Keratinocyte (primary cell): Measurements from ENCODE around the gene GPR137B. TPM values are rescaled to one million over a fixed set of nuclear protein-coding genes. Genes with fewer than 3 reads are reported as not detected.

Experiments used
- DNase-seq: peaks from one replicate; pipeline ENCODE4 v3.0.0-alpha.2; 2011; ENCODE audit warnings: low read depth, missing footprints, low spot score
- FAIRE-seq: peaks from 2 replicates; lab custom pipeline; 2011; peaks lifted over from hg19 to GRCh38; lab: Jason Lieb, UNC
- H2AFZ ChIP-seq: 2 replicates; pipeline ENCODE4 v1.6.0; 2012; ENCODE audit warnings: low read length, control low read depth, inconsistent platforms; ENCODE audit not compliant: control insufficient read depth
- H3K27ac ChIP-seq: 2 replicates; pipeline ENCODE4 v1.5.1; 2011; ENCODE audit warnings: low read length; ENCODE audit not compliant: control insufficient read depth, insufficient read depth
- H3K27me3 ChIP-seq: 3 replicates; pipeline ENCODE4 v1.6.0; 2011; ENCODE audit warnings: low read length; ENCODE audit not compliant: control insufficient read depth, insufficient read depth; ENCODE audit errors: extremely low read depth
- H3K36me3 ChIP-seq, 2 experiments: 2 replicates in 1 of 2; 3 replicates in 1 of 2; pipeline ENCODE4 v1.5.1; 2011; ENCODE audit warnings: low read length in 2 of 2, mild to moderate bottlenecking in 1 of 2; ENCODE audit not compliant: control insufficient read depth in 2 of 2, insufficient read depth in 2 of 2; ENCODE audit errors: extremely low read depth in 1 of 2
- H3K4me1 ChIP-seq: 3 replicates; pipeline ENCODE4 v1.5.1; 2011; ENCODE audit warnings: low read length; ENCODE audit not compliant: control insufficient read depth, insufficient read depth; ENCODE audit errors: extremely low read depth
- H3K4me2 ChIP-seq: 3 replicates; pipeline ENCODE4 v1.6.0; 2011; ENCODE audit warnings: low read depth, low read length; ENCODE audit not compliant: control insufficient read depth, insufficient read depth; ENCODE audit errors: extremely low read depth
- H3K4me3 ChIP-seq, 3 experiments: fragments of 200-600 bp in 1 of 3; sonication (generic) in 1 of 3; 2 replicates in 2 of 3; 3 replicates in 1 of 3; pipeline ENCODE4 v1.5.1; 2011 to 2016; ENCODE audit warnings: low read length in 3 of 3, mild to moderate bottlenecking in 3 of 3, control low read depth in 2 of 3, inconsistent platforms in 1 of 3, low read depth in 1 of 3, mixed read lengths in 1 of 3, mixed run types in 1 of 3, moderate library complexity in 1 of 3; ENCODE audit not compliant: control insufficient read depth in 2 of 3, insufficient read depth in 2 of 3; ENCODE audit errors: extremely low read depth in 1 of 3
- H3K79me2 ChIP-seq: 2 replicates; pipeline ENCODE4 v1.6.0; 2012; ENCODE audit warnings: low read length; ENCODE audit not compliant: control insufficient read depth, insufficient read depth
- H3K9ac ChIP-seq: 3 replicates; pipeline ENCODE4 v1.6.0; 2011; ENCODE audit warnings: low read length; ENCODE audit not compliant: control insufficient read depth, insufficient read depth; ENCODE audit errors: extremely low read depth
- H3K9me1 ChIP-seq: 3 replicates; pipeline ENCODE4 v1.6.0; 2011; ENCODE audit warnings: low read length; ENCODE audit not compliant: control insufficient read depth, insufficient read depth; ENCODE audit errors: extremely low read depth
- H3K9me3 ChIP-seq: 2 replicates; pipeline ENCODE4 v1.5.1; 2012; ENCODE audit warnings: low read depth, low read length; ENCODE audit not compliant: control insufficient read depth
- H4K20me1 ChIP-seq: 3 replicates; pipeline ENCODE4 v1.6.0; 2011; ENCODE audit warnings: low read length; ENCODE audit not compliant: control insufficient read depth, insufficient read depth; ENCODE audit errors: extremely low read depth
- CTCF ChIP-seq, 3 experiments: IDR thresholded peaks in 1 of 3; conservative IDR thresholded peaks in 1 of 3; optimal IDR thresholded peaks in 1 of 3; 2 replicates in 2 of 3; 3 replicates in 1 of 3; pipeline versions ENCODE3 to v1.5.1; 2011; ENCODE audit warnings: low read length in 3 of 3, mild to moderate bottlenecking in 3 of 3, moderate library complexity in 2 of 3, control low read depth in 1 of 3, inconsistent platforms in 1 of 3; ENCODE audit not compliant: insufficient read depth in 2 of 3; ENCODE audit errors: extremely low read depth in 1 of 3
- EZH2 ChIP-seq: IDR thresholded peaks from one replicate; pipeline ENCODE4 v1.6.1; 2012; ENCODE audit warnings: inconsistent platforms, mild to moderate bottlenecking, low read length, moderate library complexity
- dilution Hi-C: fragments of 300-500 bp; cut with MboI; formaldehyde crosslinking; loops from one replicate; pipeline ENCODE4 v1.7.0; 2020; ENCODE audit warnings: low sequenced_read_pairs; ENCODE audit not compliant: extremely low pct_ligation_motif_present
- polyA plus RNA-seq, 5 experiments: library from polyadenylated mRNA; depleted of rRNA in 3 of 5; stranded (reverse) in 3 of 5; stranded (forward) in 1 of 5; unstranded in 1 of 5; fragments of >200 nt; gene quantifications; 1 replicate in 1 of 5; 2 replicates in 3 of 5; 3 replicates in 1 of 5; pipeline versions ENCODE4 v1.2.1 to v1.2.3, GENCODE V29; 2011 to 2012; ENCODE audit warnings: missing spikeins in 2 of 5, low read depth in 1 of 5, low replicate concordance in 1 of 5

The GPR137B gene
- polyA plus RNA-seq, 1 donor (not counting 4 experiments of a cell fraction or from before 2014, with no cell fraction given) = 7.1 TPM

GRCh38 chr1:236149003-236149595 is 6.8 kb downstream of the GPR137B start:
- H3K4me3 ChIP-seq = no peak overlapping the region
- H3K79me2 ChIP-seq = peaks cover 5% of the 10 kb centered on the region
- no peaks in the 10 kb centered on the region for H3K36me3 ChIP-seq
- H3K9ac ChIP-seq = no peak overlapping the region
- H4K20me1 ChIP-seq = no peaks in the 10 kb centered on the region
- no peaks in the 10 kb centered on the region for H3K9me3 ChIP-seq
- peaks cover 2% of the 10 kb centered on the region for H3K4me1 ChIP-seq
- TF ChIP-seq CTCF (optimal IDR thresholded peaks at IDR 0.05 in 1 of 3, IDR thresholded peaks at IDR 0.05 in 1 of 3, conservative IDR thresholded peaks at IDR 0.05 in 1 of 3; ENCODE audit: extremely low read depth in 1 of 3, insufficient read depth in 2 of 3, low read length in 3 of 3) = no peak
- no peak for TF ChIP-seq EZH2
- no peak overlapping the region for H2AFZ ChIP-seq
- no peaks in the 10 kb centered on the region for H3K27me3 ChIP-seq
- FAIRE-seq (no peak), DNase-seq (no peak)
- H3K4me2 ChIP-seq = no peak overlapping the region
- dilution Hi-C loops = no loop called here
- no peaks in the 10 kb centered on the region for H3K9me1 ChIP-seq
- H3K27ac ChIP-seq = no peak overlapping the region

DNA sequence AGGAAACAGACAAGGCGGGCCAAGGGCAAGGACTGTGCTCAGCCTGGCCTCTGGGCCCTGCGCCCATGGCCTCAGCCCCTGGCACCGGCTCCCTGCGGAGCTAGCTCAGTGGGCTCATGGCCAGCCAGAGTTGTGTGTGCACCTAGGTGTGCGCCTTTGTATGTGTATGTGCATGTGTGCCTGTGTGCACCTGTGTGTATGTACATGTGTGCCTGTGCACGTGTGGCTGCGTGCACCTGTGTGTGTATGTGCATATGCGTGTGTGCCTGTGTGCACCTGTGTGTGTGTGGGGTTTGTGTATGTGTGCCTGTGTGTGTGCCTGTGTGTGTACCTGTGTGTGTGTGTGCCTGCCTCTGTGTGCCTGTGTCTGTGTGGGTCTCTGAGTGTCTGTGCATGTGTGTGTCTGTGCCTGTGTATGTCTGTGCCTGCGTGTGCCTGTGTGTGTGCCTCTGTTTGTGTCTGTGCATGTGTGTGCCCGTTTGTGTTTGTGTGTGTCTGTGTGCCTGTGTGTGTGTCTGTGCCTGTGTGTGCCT is 7.4 kb downstream of the GPR137B start:
- no peak overlapping the region for H3K4me3 ChIP-seq
- H3K27ac ChIP-seq = no peak overlapping the region
- dilution Hi-C loops = no loop called here
- H3K4me1 ChIP-seq = no peaks in the 10 kb centered on the region
- no peak overlapping the region for H3K9ac ChIP-seq
- H2AFZ ChIP-seq = no peak overlapping the region
- no peak for TF ChIP-seq EZH2
- no peak for TF ChIP-seq CTCF (optimal IDR thresholded peaks at IDR 0.05 in 1 of 3, IDR thresholded peaks at IDR 0.05 in 1 of 3, conservative IDR thresholded peaks at IDR 0.05 in 1 of 3; ENCODE audit: extremely low read depth in 1 of 3, insufficient read depth in 2 of 3, low read length in 3 of 3)
- no peaks in the 10 kb centered on the region for H4K20me1 ChIP-seq
- H3K79me2 ChIP-seq = peaks cover 5% of the 10 kb centered on the region
- FAIRE-seq (no peak), DNase-seq (no peak)
- H3K9me1 ChIP-seq = no peaks in the 10 kb centered on the region
- H3K4me2 ChIP-seq = no peak overlapping the region
- H3K36me3 ChIP-seq = no peaks in the 10 kb centered on the region
- H3K9me3 ChIP-seq = no peaks in the 10 kb centered on the region
- no peaks in the 10 kb centered on the region for H3K27me3 ChIP-seq
